HG03064 (cell line): ENCODE data around the gene ELP5.

Experiments
- ATAC-seq: cut with Tn5 transposase; IDR thresholded peaks from one replicate; pipeline ENCODE4 v1.9.1; 2021; ENCODE audit warnings: low read depth; ENCODE audit not compliant: unreplicated experiment

The ELP5 gene

GRCh38 chr17:7282752-7283321, 30.8 kb downstream of the ELP5 start:
- ATAC-seq = no peak

GRCh38 chr17:7283471-7284216, 31.6 kb downstream of the ELP5 start:
- no peak for ATAC-seq

- ATAC-seq = no peak
Measured at GRCh38 chr17:7284911-7285310, 32.9 kb downstream of the ELP5 start.

GRCh38 chr17:7285679-7286078, 33.7 kb downstream of the ELP5 start:
- ATAC-seq = no peak

GRCh38 chr17:7289256-7290032, 37.4 kb downstream of the ELP5 start:
- no peak for ATAC-seq

GRCh38 chr17:7290166-7290565, 38.2 kb downstream of the ELP5 start:
- no peak for ATAC-seq

GRCh38 chr17:7290685-7291084, 38.7 kb downstream of the ELP5 start:
- ATAC-seq = no peak

- no peak for ATAC-seq
Measured at GRCh38 chr17:7292194-7292593, 40.2 kb downstream of the ELP5 start.

GRCh38 chr17:7292729-7293128, 40.7 kb downstream of the ELP5 start:
- ATAC-seq = no peak

GRCh38 chr17:7293159-7293558, 41.1 kb downstream of the ELP5 start:
- no peak for ATAC-seq

GRCh38 chr17:7293816-7294613, 42.0 kb downstream of the ELP5 start:
- no peak for ATAC-seq

- no peak for ATAC-seq
Measured at GRCh38 chr17:7294614-7295153, 42.7 kb downstream of the ELP5 start, which contains the start of gene YBX2. TSS of gene YBX2 (minus strand) at chr17:7294639. CDS start at chr17:7294500, 139 bp downstream.

- no peak for ATAC-seq
Measured at GRCh38 chr17:7295230-7296180, 43.5 kb downstream of the ELP5 start.

- no peak for ATAC-seq
Measured at GRCh38 chr17:7296189-7296861, 44.3 kb downstream of the ELP5 start.

- no peak for ATAC-seq
Measured at GRCh38 chr17:7304179-7304578, 52.2 kb downstream of the ELP5 start.

- peak; percentile 62 for ATAC-seq
Measured at GRCh38 chr17:7306911-7307685, 55.1 kb downstream of the ELP5 start, which contains the start of gene EIF5A. TSS of gene EIF5A (plus strand) at chr17:7307628. CDS start at chr17:7309636, 2,008 bp downstream.

- no peak for ATAC-seq
Measured at GRCh38 chr17:7307686-7308624, 55.9 kb downstream of the ELP5 start.
